SK-N-SH treated with all-trans-retinoic acid at 6 μM for 48 hours (cell line): ENCODE measurements around the gene STYXL1.
"Not testable (repeated sequence)": the region's sequence is repeated elsewhere in the genome, so short reads cannot be mapped to it uniquely, and the experiment has no call there.

ENCODE experiments used
- ATAC-seq: fragments of 200-7000 bp; cut with Tn5 transposase; 3 replicates; pipeline ENCODE4 v1.9.1; 2020; ENCODE audit warnings: mild to moderate bottlenecking, moderate library complexity
- CREB5 ChIP-seq: fragments of 250-450 bp; sonication (Bioruptor Pico); IDR thresholded peaks from 2 replicates; pipeline ENCODE4 v1.5.1; 2020; ENCODE audit warnings: low read depth, mild to moderate bottlenecking, moderate library complexity
- CSRNP3 ChIP-seq: fragments of 250-450 bp; sonication (Bioruptor Pico); IDR thresholded peaks from 2 replicates; pipeline ENCODE4 v1.5.1; 2021; ENCODE audit warnings: mild to moderate bottlenecking, moderate library complexity
- GLIS3 ChIP-seq: fragments of 250-450 bp; sonication (Bioruptor Pico); IDR thresholded peaks from 2 replicates; pipeline ENCODE4 v1.5.0; 2020; ENCODE audit warnings: mild to moderate bottlenecking, moderate library complexity
- OSR1 ChIP-seq: fragments of 250-450 bp; sonication (Bioruptor Pico); IDR thresholded peaks from 2 replicates; pipeline ENCODE4 v1.8.0; 2022; ENCODE audit warnings: moderate library complexity, mild to moderate bottlenecking, inconsistent platforms
- PATZ1 ChIP-seq: fragments of 250-450 bp; sonication (Bioruptor Pico); IDR thresholded peaks from 2 replicates; pipeline ENCODE4 v1.8.0; 2020; ENCODE audit warnings: mild to moderate bottlenecking, moderate library complexity, borderline replicate concordance
- PPARA ChIP-seq: fragments of 250-450 bp; sonication (Bioruptor Pico); IDR thresholded peaks from 2 replicates; pipeline ENCODE4 v1.5.0; 2020; ENCODE audit warnings: mild to moderate bottlenecking, borderline replicate concordance
- RARB ChIP-seq: fragments of 250-450 bp; sonication (Bioruptor Pico); IDR thresholded peaks from 2 replicates; pipeline ENCODE4 v1.8.0; 2021; ENCODE audit warnings: mild to moderate bottlenecking, moderate library complexity
- SNAI2 ChIP-seq: fragments of 250-450 bp; sonication (Bioruptor Pico); IDR thresholded peaks from 2 replicates; pipeline ENCODE4 v1.5.0; 2020; ENCODE audit warnings: mild to moderate bottlenecking, moderate library complexity
- TCF4 ChIP-seq: fragments of 250-450 bp; sonication (Bioruptor Pico); IDR thresholded peaks from 2 replicates; pipeline ENCODE4 v1.8.0; 2021; ENCODE audit warnings: mild to moderate bottlenecking, moderate library complexity, borderline replicate concordance
- TSHZ2 ChIP-seq: fragments of 250-450 bp; sonication (Bioruptor Pico); IDR thresholded peaks from 2 replicates; pipeline ENCODE4 v1.5.0; 2020; ENCODE audit warnings: mild to moderate bottlenecking, moderate library complexity
- ZFP30 ChIP-seq: fragments of 450-650 bp; formaldehyde crosslinking; IDR thresholded peaks from 2 replicates; pipeline ENCODE4 v1.5.0; 2022; ENCODE audit warnings: mild to moderate bottlenecking, moderate library complexity
- ZNF8 ChIP-seq: fragments of 450-650 bp; formaldehyde crosslinking; IDR thresholded peaks from 2 replicates; pipeline ENCODE4 v1.5.0; 2020; ENCODE audit warnings: mild to moderate bottlenecking, moderate library complexity

STYXL1 gene

GRCh38 chr7:76054123-76055120, 6.6 kb upstream of the STYXL1 start (continued):
- TF ChIP-seq TSHZ2 (CRISPR knock-in tag) (no peak), ZNF8 (CRISPR knock-in tag) (no peak), CREB5 (no peak), GLIS3 (CRISPR knock-in tag) (no peak)

GRCh38 chr7:76053461-76053860, 5.7 kb upstream of the STYXL1 start:
- TF ChIP-seq RARB (CRISPR knock-in tag) (no peak), PPARA (CRISPR knock-in tag) (no peak), CSRNP3 (CRISPR knock-in tag) (no peak), PATZ1 (CRISPR knock-in tag) (no peak), TCF4 (no peak), OSR1 (CRISPR knock-in tag) (no peak), CREB5 (no peak)
- TF ChIP-seq, all 23 proteins: peak for 0
- no peak for ATAC-seq

DNA sequence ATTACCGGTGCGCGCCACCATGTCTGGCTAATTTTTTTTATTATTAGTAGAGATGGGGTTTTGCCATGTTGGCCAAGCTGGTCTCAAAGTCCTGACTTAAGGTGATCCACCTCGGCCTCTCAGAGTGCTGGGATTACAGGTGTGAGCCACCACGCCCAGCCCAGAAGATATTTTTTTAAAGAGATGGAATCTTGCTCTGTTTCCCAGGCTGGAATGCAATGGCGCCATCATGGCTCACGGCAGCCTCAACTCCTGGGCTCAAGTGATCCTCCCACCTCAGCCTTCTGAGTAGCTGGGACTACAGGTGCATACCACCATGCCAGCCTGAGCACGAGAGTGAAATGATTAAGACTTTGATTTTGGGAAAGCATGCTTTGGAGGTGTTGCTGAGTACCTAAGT, 4.9 kb upstream of the STYXL1 start:
- ATAC-seq = not testable (repeated sequence)

- no peak for ATAC-seq
- TF ChIP-seq GLIS3 (CRISPR knock-in tag) (no peak), RARB (CRISPR knock-in tag) (no peak)
- TF ChIP-seq, all 23 proteins: peak for 0
Measured at GRCh38 chr7:76051840-76052239, 4.0 kb upstream of the STYXL1 start.

DNA sequence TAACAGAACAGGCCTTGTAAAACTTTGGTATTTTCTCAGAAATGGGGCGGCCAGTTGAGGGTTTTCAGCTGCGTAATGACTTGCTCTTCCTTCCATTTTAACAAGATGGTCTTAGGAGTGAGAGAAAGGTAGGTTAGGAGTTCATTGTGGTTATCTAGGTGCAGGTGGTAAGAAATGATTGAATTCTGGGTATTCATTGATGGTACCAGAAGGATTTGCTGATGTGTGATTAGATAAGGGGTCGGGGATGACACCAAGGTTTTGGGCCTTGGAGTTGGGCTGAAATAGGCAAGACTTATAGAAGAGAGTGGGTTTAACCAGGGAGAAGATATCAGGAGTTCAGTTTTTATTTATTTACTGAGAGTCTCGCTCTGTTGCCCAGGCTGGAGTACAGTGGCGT, 2.7 kb upstream of the STYXL1 start:
- no peak for TF ChIP-seq ZFP30
- TF ChIP-seq CREB5 = no peak
- TF ChIP-seq SNAI2 (CRISPR knock-in tag) = no peak
- TF ChIP-seq, all 23 proteins: peak for 0
- no peak for ATAC-seq
